ENCODE data around the gene FAM89B.

FAM89B gene

GRCh38 chr11:65530157-65530496 lies 42.2 kb upstream of the FAM89B start:
- peaks cover 37% of the 10 kb centered on the region for H3K36me3 ChIP-seq (ENCODE audit: insufficient read depth, low read length)

DNA sequence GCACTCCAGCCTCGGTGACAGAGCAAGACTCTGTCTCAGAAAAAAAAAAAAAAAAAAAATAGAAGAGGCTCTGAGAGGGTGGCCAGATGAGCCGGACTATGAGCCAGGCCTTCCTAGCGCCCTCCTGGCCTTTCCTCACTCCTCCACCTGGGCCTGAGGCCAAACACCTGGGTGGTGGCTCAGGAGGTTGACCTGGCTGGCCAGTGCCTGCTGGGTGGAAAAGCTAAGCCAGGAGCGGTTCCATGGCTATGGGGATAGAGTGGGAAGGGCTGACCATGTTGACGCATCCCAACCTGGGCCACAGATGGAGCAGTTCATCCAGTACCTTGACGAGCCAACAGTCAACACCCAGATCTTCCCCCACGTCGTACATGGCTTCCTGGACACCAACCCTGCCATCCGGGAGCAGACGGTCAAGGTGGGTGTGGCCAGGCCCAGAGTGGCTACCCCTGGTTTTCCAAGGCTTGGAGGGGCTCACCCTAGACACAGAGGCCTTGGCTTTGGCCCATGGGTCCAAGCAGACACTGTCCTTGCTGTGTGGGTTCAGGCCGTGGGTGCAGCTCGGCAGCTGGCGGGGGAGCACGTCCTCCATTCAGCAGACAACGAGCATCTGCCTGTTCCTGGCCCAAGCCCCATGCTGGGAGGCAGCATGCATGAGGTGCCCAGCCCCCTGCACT lies 39.8 kb upstream of the FAM89B start:
- Histone ChIP-seq H3K27ac (ENCODE audit: low read depth, low read length) (no peak overlapping the region), H3K36me3 (ENCODE audit: insufficient read depth, low read length) (peaks cover 47% of the 10 kb centered on the region), H3K4me3 (ENCODE audit: low read length) (no peak overlapping the region), H3K27me3 (ENCODE audit: insufficient read depth, low read length) (peaks cover 5% of the 10 kb centered on the region; the same call in 1 of the 2 replicates), H3K4me1 (ENCODE audit: insufficient read depth, low read length) (no peaks in the 10 kb centered on the region), H3K9me3 (ENCODE audit: insufficient read depth, low read depth, low read length) (no peaks in the 10 kb centered on the region), H3K9ac (ENCODE audit: low read depth, low read length) (no peak overlapping the region)
- WGBS = 89% methylated on average over 15 of the region's 15 CpGs

More at GRCh38 chr11:65530157-65530496, 42.2 kb upstream of the FAM89B start:
- H3K4me3 ChIP-seq (ENCODE audit: low read length) = no peak overlapping the region
- WGBS = 85% methylated on average over 5 of the region's 5 CpGs
- H3K4me1 ChIP-seq (ENCODE audit: insufficient read depth, low read length) = no peaks in the 10 kb centered on the region
- no peaks in the 10 kb centered on the region for H3K27me3 ChIP-seq (ENCODE audit: insufficient read depth, low read length)
- H3K9ac ChIP-seq (ENCODE audit: low read depth, low read length) = no peak overlapping the region
- no peak overlapping the region for H3K27ac ChIP-seq (ENCODE audit: low read depth, low read length)
- H3K9me3 ChIP-seq (ENCODE audit: insufficient read depth, low read depth, low read length) = no peaks in the 10 kb centered on the region

DNA sequence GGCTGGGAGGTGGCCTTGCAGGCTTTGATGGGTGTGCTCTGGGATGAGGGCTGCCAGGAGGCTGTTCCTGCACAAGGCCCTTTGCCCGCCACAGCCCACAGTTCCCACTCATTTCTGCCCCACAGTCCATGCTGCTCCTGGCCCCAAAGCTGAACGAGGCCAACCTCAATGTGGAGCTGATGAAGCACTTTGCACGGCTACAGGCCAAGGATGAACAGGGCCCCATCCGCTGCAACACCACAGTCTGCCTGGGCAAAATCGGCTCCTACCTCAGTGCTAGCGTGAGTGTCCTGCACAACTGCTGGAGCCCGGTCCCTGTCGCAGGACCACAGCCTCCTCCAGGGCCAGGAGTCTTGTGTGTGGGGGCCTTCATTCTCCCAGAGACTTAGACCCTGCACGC lies 37.2 kb upstream of the FAM89B start:
- peaks cover 43% of the 10 kb centered on the region for H3K36me3 ChIP-seq (ENCODE audit: insufficient read depth, low read length)

DNA sequence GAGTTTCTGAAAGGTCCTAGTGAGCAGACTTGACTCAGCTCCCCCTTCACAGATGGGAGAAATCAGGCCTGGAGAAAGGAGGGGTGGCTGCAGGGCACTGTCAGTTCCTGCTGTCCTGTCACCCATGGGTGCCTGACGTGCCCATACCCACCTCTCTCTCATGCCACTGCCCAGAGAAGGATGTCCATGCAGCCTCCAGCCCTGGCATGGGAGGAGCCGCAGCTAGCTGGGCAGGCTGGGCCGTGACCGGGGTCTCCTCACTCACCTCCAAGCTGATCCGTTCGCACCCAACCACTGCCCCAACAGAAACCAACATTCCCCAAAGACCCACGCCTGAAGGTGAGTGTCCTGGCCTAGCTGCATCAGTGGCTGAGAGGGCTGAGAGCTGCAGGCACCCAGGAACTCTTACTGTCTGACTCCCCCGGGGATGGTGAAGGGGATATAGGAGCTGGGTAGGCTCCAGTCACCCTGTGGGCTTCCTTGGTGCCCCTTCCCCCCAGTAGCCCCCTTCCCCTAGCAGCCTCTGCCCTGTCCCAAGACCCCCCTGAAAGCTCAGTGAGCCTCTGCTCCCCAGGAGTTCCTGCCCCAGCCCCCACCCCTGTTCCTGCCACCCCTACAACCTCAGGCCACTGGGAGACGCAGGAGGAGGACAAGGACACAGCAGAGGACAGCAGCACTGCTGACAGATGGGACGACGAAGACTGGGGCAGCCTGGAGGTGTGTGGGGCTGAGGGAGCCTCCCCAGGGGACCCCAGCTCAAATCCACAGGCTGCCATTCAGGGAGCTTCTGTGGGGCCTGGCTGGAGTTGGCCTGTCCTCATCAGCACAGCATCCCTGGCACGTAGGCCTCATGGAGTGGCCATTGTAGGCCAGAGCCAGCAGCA lies 35.7 kb upstream of the FAM89B start:
- Histone ChIP-seq H3K36me3 (ENCODE audit: insufficient read depth, low read length) (peaks cover 33% of the 10 kb centered on the region), H3K27ac (ENCODE audit: low read depth, low read length) (no peak overlapping the region)

More for the DNA sequence above, 37.2 kb upstream of the FAM89B start:
- no peak overlapping the region for H3K9ac ChIP-seq (ENCODE audit: low read depth, low read length)
- H3K4me3 ChIP-seq (ENCODE audit: low read length) = no peak overlapping the region
- H3K27me3 ChIP-seq (ENCODE audit: insufficient read depth, low read length) = peaks cover 29% of the 10 kb centered on the region
- H3K9me3 ChIP-seq (ENCODE audit: insufficient read depth, low read depth, low read length) = no peaks in the 10 kb centered on the region
- 94% methylated on average over 9 of the region's 9 CpGs for WGBS
- no peaks in the 10 kb centered on the region for H3K4me1 ChIP-seq (ENCODE audit: insufficient read depth, low read length)
- no peak overlapping the region for H3K27ac ChIP-seq (ENCODE audit: low read depth, low read length)

DNA sequence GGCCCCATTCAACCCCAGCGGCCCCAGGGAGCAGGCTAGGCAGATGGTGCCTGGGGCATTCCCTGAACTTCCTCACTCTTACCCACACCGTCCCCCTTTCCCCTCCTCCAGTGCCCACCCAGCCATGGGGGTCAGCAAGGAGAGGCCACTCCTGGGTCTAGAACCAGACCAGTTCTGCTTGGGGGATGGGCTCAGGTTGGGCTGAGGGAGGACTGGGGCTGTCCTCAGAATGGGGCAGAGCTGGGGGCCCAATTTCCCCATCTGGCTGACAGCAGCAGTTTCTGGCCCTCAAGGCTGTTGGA lies 35.1 kb upstream of the FAM89B start:
- WGBS = 89% methylated on average over 2 of the region's 2 CpGs
- no peak overlapping the region for H3K27ac ChIP-seq (ENCODE audit: low read depth, low read length)
- H3K27me3 ChIP-seq (ENCODE audit: insufficient read depth, low read length) = peaks cover 44% of the 10 kb centered on the region
- H3K9me3 ChIP-seq (ENCODE audit: insufficient read depth, low read depth, low read length) = no peaks in the 10 kb centered on the region
- no peak overlapping the region for H3K9ac ChIP-seq (ENCODE audit: low read depth, low read length)
- peaks cover 3% of the 10 kb centered on the region; the same call in 1 of the 2 replicates for H3K4me1 ChIP-seq (ENCODE audit: insufficient read depth, low read length)
- no peak overlapping the region for H3K4me3 ChIP-seq (ENCODE audit: low read length)
- peaks cover 29% of the 10 kb centered on the region for H3K36me3 ChIP-seq (ENCODE audit: insufficient read depth, low read length)

More for the DNA sequence above, 35.7 kb upstream of the FAM89B start:
- peaks cover 3% of the 10 kb centered on the region; the same call in 1 of the 2 replicates for H3K4me1 ChIP-seq (ENCODE audit: insufficient read depth, low read length)
- no peaks in the 10 kb centered on the region for H3K9me3 ChIP-seq (ENCODE audit: insufficient read depth, low read depth, low read length)
- 95% methylated on average over 12 of the region's 12 CpGs for WGBS
- no peak overlapping the region for H3K9ac ChIP-seq (ENCODE audit: low read depth, low read length)
- no peak overlapping the region for H3K4me3 ChIP-seq (ENCODE audit: low read length)
- peaks cover 43% of the 10 kb centered on the region for H3K27me3 ChIP-seq (ENCODE audit: insufficient read depth, low read length)

GRCh38 chr11:65537620-65538231 lies 34.6 kb upstream of the FAM89B start:
- no peak overlapping the region for H3K4me3 ChIP-seq (ENCODE audit: low read length)
- no peaks in the 10 kb centered on the region for H3K9me3 ChIP-seq (ENCODE audit: insufficient read depth, low read depth, low read length)
- no peak overlapping the region for H3K27ac ChIP-seq (ENCODE audit: low read depth, low read length)
- peaks cover 44% of the 10 kb centered on the region for H3K27me3 ChIP-seq (ENCODE audit: insufficient read depth, low read length)
- peaks cover 3% of the 10 kb centered on the region; the same call in 1 of the 2 replicates for H3K4me1 ChIP-seq (ENCODE audit: insufficient read depth, low read length)
- H3K9ac ChIP-seq (ENCODE audit: low read depth, low read length) = no peak overlapping the region
- 91% methylated on average over 18 of the region's 18 CpGs for WGBS
- peaks cover 24% of the 10 kb centered on the region for H3K36me3 ChIP-seq (ENCODE audit: insufficient read depth, low read length)

- Histone ChIP-seq H3K36me3 (ENCODE audit: insufficient read depth, low read length) (peaks cover 23% of the 10 kb centered on the region), H3K9me3 (ENCODE audit: insufficient read depth, low read depth, low read length) (no peaks in the 10 kb centered on the region), H3K4me3 (ENCODE audit: low read length) (peak overlapping the region; percentile 83; the same call in 1 of the 2 replicates), H3K9ac (ENCODE audit: low read depth, low read length) (no peak overlapping the region), H3K27me3 (ENCODE audit: insufficient read depth, low read length) (peaks cover 45% of the 10 kb centered on the region), H3K4me1 (ENCODE audit: insufficient read depth, low read length) (peaks cover 3% of the 10 kb centered on the region; the same call in 1 of the 2 replicates), H3K27ac (ENCODE audit: low read depth, low read length) (no peak overlapping the region)
- 84% methylated on average over 43 of the region's 43 CpGs for WGBS
These were observed 34.0 kb upstream of the FAM89B start for GRCh38 chr11:65538232-65538914.

GRCh38 chr11:65538915-65539743 lies 33.2 kb upstream of the FAM89B start:
- H3K27ac ChIP-seq (ENCODE audit: low read depth, low read length) = no peak overlapping the region
- peak overlapping the region; percentile 83 for H3K4me3 ChIP-seq (ENCODE audit: low read length)
- peak overlapping the region; percentile 27; the same call in 1 of the 2 replicates for H3K9ac ChIP-seq (ENCODE audit: low read depth, low read length)
- H3K4me1 ChIP-seq (ENCODE audit: insufficient read depth, low read length) = peaks cover 3% of the 10 kb centered on the region; the same call in 1 of the 2 replicates
- no peaks in the 10 kb centered on the region for H3K9me3 ChIP-seq (ENCODE audit: insufficient read depth, low read depth, low read length)
- peaks cover 23% of the 10 kb centered on the region for H3K36me3 ChIP-seq (ENCODE audit: insufficient read depth, low read length)
- WGBS = 5% methylated on average over 92 of the region's 92 CpGs
- peaks cover 53% of the 10 kb centered on the region for H3K27me3 ChIP-seq (ENCODE audit: insufficient read depth, low read length)

DNA sequence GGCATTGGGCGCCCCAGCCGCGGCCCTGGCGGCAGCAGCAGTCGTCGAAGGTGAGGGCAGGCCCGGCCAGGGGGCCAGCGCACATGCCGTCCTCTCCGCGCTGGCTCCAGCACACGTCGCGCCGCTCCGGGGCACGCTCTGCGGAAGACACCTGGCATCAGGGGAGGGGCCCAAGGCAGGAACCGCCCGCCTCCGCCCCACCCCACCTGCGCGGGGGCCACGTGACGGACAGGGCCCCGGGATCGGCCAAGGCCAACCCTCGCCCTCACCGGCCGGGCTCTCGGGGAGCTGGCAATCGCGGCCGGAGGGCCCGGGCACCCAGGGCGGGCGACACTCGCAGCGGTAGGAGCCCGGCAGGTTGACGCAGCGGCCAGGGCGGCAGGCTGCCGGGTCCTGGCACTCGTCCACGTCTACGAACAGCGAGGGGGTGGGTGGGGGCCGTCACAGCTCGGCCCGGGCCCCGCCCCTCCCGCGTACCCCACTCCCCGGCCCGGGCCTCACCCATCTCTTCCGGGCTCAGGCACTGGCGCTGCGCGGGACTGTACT lies 32.5 kb upstream of the FAM89B start:
- Histone ChIP-seq H3K4me3 (ENCODE audit: low read length) (peak overlapping the region; percentile 83), H3K27me3 (ENCODE audit: insufficient read depth, low read length) (peaks cover 59% of the 10 kb centered on the region), H3K9ac (ENCODE audit: low read depth, low read length) (no peak overlapping the region), H3K9me3 (ENCODE audit: insufficient read depth, low read depth, low read length) (no peaks in the 10 kb centered on the region), H3K4me1 (ENCODE audit: insufficient read depth, low read length) (peaks cover 3% of the 10 kb centered on the region; the same call in 1 of the 2 replicates), H3K27ac (ENCODE audit: low read depth, low read length) (no peak overlapping the region), H3K36me3 (ENCODE audit: insufficient read depth, low read length) (peaks cover 23% of the 10 kb centered on the region)
- 2% methylated on average over 60 of the region's 60 CpGs for WGBS

Measured in HUES64 (cell line).